ENCODE data around the gene CCL1.

CCL1 gene

GRCh38 chr17:34374457-34374856, 11.4 kb upstream of the CCL1 start:
- Mint-ChIP-seq H3K27ac (no peak overlapping the region), H3K27me3 (no peaks in the 10 kb centered on the region), H3K36me3 (peaks cover 0 to 2% of the 10 kb centered on the region in 2 donors), H3K4me3 (no peak overlapping the region), H3K9me3 (no peaks in the 10 kb centered on the region), H3K4me1 (peaks cover 40 to 49% of the 10 kb centered on the region in 2 donors)
- no peak for ATAC-seq (replicated peaks)
- no peak for DNase-seq

DNA sequence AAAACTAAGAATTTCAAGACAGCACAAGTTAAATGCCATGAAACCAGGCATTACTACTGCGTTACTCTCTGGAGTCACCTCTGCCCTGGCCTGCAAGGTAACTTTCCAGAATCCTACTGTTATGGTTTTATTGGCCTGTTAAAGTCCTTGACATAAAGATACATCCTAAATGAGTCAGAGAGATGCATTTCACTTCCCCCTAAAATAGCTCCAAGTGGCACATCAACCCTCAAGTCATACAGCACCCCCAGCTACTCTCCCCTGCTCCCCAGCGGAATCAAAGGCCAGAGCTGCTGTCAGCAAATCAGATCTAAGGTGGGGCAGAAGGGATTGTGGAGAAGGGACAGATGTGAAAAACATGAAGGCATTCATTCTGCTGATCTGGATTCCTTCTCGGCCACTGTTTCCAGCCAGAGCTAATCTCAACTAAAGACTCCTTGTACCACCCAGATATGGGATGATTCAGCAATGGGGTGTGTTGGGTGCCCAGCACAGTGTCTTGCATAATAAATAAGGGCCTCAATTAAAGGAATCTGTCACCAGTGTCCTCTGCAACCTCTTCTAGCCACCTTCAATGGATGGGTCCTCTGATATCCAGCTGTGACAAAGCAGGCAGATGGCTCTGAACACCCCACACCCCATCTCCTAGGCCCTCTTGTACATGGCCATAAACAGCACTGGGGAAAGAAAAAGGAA, 8.5 kb upstream of the CCL1 start:
- no peaks in the 10 kb centered on the region for H3K9me3 Mint-ChIP-seq
- peak; percentile 79 to 80 for ATAC-seq (replicated peaks)
- no peaks in the 10 kb centered on the region for H3K36me3 Mint-ChIP-seq
- peaks cover 19 to 33% of the 10 kb centered on the region in 2 donors for H3K4me1 Mint-ChIP-seq
- no peak for DNase-seq
- H3K4me3 Mint-ChIP-seq = no peak overlapping the region
- no peaks in the 10 kb centered on the region for H3K27me3 Mint-ChIP-seq
- peak overlapping the region; percentile 37 for H3K27ac Mint-ChIP-seq

DNA sequence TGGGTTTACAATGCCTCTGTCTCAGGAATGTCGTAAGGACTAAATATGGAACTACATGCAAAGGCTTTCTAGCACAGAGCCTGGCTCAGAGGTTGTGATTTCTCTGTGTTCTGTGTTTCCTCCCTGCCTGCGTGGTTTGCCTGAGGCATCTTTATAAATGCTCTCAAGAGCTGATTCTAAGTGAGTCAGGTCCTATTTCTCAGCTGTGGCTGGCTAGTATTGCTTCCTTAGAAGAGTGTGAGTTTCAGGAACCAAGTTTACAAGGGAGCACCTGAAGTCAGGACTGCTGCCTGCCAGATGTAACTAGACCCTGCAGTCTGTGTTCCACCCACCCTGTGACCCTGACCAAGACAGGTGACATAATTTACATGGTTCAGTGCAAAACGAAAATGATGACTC, 8.0 kb upstream of the CCL1 start:
- no peaks in the 10 kb centered on the region for H3K36me3 Mint-ChIP-seq
- peaks cover 19 to 33% of the 10 kb centered on the region in 2 donors for H3K4me1 Mint-ChIP-seq
- H3K27ac Mint-ChIP-seq = peak overlapping the region; percentile 90
- no peaks in the 10 kb centered on the region for H3K27me3 Mint-ChIP-seq
- H3K4me3 Mint-ChIP-seq = peak overlapping the region; percentile 53 to 62
- peak; percentile 83 to 88 for ATAC-seq (replicated peaks)
- no peak for DNase-seq
- H3K9me3 Mint-ChIP-seq = no peaks in the 10 kb centered on the region

GRCh38 chr17:34370376-34370996, 7.5 kb upstream of the CCL1 start:
- Mint-ChIP-seq H3K36me3 (no peaks in the 10 kb centered on the region), H3K4me3 (peak overlapping the region; percentile 53 to 62), H3K27ac (peak overlapping the region; percentile 90), H3K9me3 (no peaks in the 10 kb centered on the region), H3K27me3 (no peaks in the 10 kb centered on the region), H3K4me1 (peaks cover 20 to 36% of the 10 kb centered on the region in 2 donors)
- ATAC-seq (replicated peaks) (peak; percentile 1), DNase-seq (no peak)

- Mint-ChIP-seq H3K27ac (no peak overlapping the region), H3K27me3 (no peaks in the 10 kb centered on the region), H3K36me3 (no peaks in the 10 kb centered on the region), H3K9me3 (no peaks in the 10 kb centered on the region), H3K4me1 (peaks cover 27 to 41% of the 10 kb centered on the region in 2 donors), H3K4me3 (peak overlapping the region in 1 of 2 donors; percentile 20)
- ATAC-seq (replicated peaks) = no peak
- no peak for DNase-seq
These were observed 6.5 kb upstream of the CCL1 start for GRCh38 chr17:34369571-34369970.

GRCh38 chr17:34368946-34369500, 6.0 kb upstream of the CCL1 start:
- DNase-seq (no peak), ATAC-seq (replicated peaks) (no peak)
- H3K4me3 Mint-ChIP-seq = no peak overlapping the region
- peaks cover 33 to 44% of the 10 kb centered on the region in 2 donors for H3K4me1 Mint-ChIP-seq
- no peak overlapping the region for H3K27ac Mint-ChIP-seq
- H3K27me3 Mint-ChIP-seq = no peaks in the 10 kb centered on the region
- H3K9me3 Mint-ChIP-seq = no peaks in the 10 kb centered on the region
- no peaks in the 10 kb centered on the region for H3K36me3 Mint-ChIP-seq

GRCh38 chr17:34368196-34368945, 5.3 kb upstream of the CCL1 start:
- DNase-seq = no peak
- H3K4me1 Mint-ChIP-seq = peaks cover 39 to 44% of the 10 kb centered on the region in 2 donors
- no peaks in the 10 kb centered on the region for H3K36me3 Mint-ChIP-seq
- H3K4me3 Mint-ChIP-seq = no peak overlapping the region
- ATAC-seq (replicated peaks) = no peak
- no peaks in the 10 kb centered on the region for H3K27me3 Mint-ChIP-seq
- no peaks in the 10 kb centered on the region for H3K9me3 Mint-ChIP-seq
- H3K27ac Mint-ChIP-seq = no peak overlapping the region

DNA sequence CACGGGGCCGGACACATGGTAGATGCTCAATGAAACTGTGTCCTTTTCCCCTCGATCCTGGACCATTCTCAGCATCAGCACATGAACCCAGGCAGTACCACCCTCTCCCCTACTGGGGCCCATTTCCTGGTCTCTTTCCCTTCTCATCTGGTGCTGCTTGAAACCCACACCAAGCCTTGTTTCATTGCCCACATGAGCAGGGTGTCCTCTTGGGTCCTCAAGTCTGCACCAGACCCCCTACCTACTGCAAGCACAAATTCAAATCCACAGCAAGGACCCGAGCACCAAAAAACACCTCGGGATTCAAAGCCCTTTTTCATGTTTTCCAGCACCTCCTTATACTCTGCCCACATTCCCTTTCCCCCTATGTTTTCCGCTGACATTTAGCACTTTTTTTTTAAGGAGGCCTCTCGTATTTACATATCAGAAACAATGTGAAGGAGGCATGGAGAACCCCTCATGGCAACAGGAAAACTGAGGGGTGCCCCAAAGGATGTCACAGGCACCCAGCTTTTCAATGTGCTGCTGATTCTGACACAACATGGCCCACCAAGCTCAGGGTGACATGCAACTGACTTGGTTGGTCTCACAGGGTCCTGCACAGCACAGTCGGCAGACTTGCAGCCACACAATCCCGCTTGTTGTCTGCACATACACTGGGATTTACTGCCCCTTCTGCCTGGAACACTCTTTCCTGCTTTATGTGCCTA, 4.6 kb upstream of the CCL1 start:
- Mint-ChIP-seq H3K27ac (no peak overlapping the region), H3K4me1 (peaks cover 45 to 46% of the 10 kb centered on the region in 2 donors), H3K9me3 (no peaks in the 10 kb centered on the region), H3K27me3 (peaks cover 0 to under 1% of the 10 kb centered on the region in 2 donors), H3K36me3 (no peaks in the 10 kb centered on the region), H3K4me3 (no peak overlapping the region)
- DNase-seq = no peak
- ATAC-seq (replicated peaks) = no peak

GRCh38 chr17:34366529-34367107, 3.6 kb upstream of the CCL1 start:
- Mint-ChIP-seq H3K4me1 (peaks cover 47 to 55% of the 10 kb centered on the region in 2 donors), H3K27ac (no peak overlapping the region)

GRCh38 chr17:34366010-34366409, 3.0 kb upstream of the CCL1 start:
- Mint-ChIP-seq H3K36me3 (no peaks in the 10 kb centered on the region), H3K4me1 (peaks cover 45 to 61% of the 10 kb centered on the region in 2 donors), H3K27ac (no peak overlapping the region), H3K4me3 (no peak overlapping the region), H3K27me3 (peaks cover 5 to 6% of the 10 kb centered on the region in 2 donors), H3K9me3 (no peaks in the 10 kb centered on the region)
- DNase-seq (no peak), ATAC-seq (replicated peaks) (peak; percentile 11)

More at GRCh38 chr17:34366529-34367107, 3.6 kb upstream of the CCL1 start:
- no peak for ATAC-seq (replicated peaks)
- no peaks in the 10 kb centered on the region for H3K9me3 Mint-ChIP-seq
- DNase-seq = no peak
- no peak overlapping the region for H3K4me3 Mint-ChIP-seq
- H3K36me3 Mint-ChIP-seq = no peaks in the 10 kb centered on the region
- peaks cover 5 to 6% of the 10 kb centered on the region in 2 donors for H3K27me3 Mint-ChIP-seq

- peak overlapping the region; percentile 42 for H3K27ac Mint-ChIP-seq
- peak in 1 of 2 donors; percentile 12 for ATAC-seq (replicated peaks)
- H3K27me3 Mint-ChIP-seq = peaks cover 5 to 6% of the 10 kb centered on the region in 2 donors
- peak overlapping the region in 1 of 2 donors; percentile 2 for H3K4me3 Mint-ChIP-seq
- DNase-seq = no peak
- H3K36me3 Mint-ChIP-seq = no peaks in the 10 kb centered on the region
- no peaks in the 10 kb centered on the region for H3K9me3 Mint-ChIP-seq
- H3K4me1 Mint-ChIP-seq = peaks cover 42 to 68% of the 10 kb centered on the region in 2 donors
These were observed 2.3 kb upstream of the CCL1 start for GRCh38 chr17:34365340-34365739.

GRCh38 chr17:34364751-34365150, 1.7 kb upstream of the CCL1 start:
- Mint-ChIP-seq H3K9me3 (no peaks in the 10 kb centered on the region), H3K36me3 (no peaks in the 10 kb centered on the region), H3K27me3 (peaks cover 5 to 6% of the 10 kb centered on the region in 2 donors), H3K4me3 (no peak overlapping the region), H3K27ac (no peak overlapping the region), H3K4me1 (peaks cover 45 to 72% of the 10 kb centered on the region in 2 donors)
- ATAC-seq (replicated peaks) = peak; percentile 33 to 38
- DNase-seq = no peak

DNA sequence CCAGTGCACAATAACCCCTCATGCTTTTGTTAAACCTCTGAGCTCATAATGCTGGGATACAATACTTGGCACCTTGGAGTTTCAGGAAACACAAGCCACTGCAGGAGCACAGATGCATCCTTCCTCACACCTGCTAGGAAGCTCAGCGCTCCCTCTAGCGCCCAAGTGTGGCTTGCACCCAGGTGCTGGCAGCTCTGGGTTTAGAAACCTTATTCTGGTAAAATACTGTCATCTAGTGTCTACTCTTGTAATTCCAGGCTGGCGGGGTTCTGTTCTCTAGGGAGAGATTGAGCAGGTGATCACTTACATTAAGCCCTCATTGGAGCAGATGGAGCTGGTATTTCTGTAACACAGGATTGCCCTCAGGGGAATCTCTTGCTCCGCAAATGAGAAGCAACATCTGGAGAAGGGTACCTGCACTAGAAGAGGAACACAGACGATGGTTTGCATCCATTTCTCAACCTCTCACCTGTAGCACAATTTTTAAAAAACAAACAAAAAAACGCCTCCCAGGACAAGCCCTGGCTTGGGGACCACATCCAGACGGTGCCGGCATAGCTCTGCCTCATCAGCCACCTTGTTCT, 1.5 kb downstream of the CCL1 start:
- Mint-ChIP-seq H3K36me3 (no peaks in the 10 kb centered on the region), H3K9me3 (no peaks in the 10 kb centered on the region), H3K4me1 (peaks cover 44 to 65% of the 10 kb centered on the region in 2 donors), H3K27ac (peak overlapping the region; percentile 26), H3K4me3 (no peak overlapping the region), H3K27me3 (peaks cover 6 to 7% of the 10 kb centered on the region in 2 donors)
- ATAC-seq (replicated peaks) (peak; percentile 84), DNase-seq (peak; percentile 81)

Data from stimulated activated naive B cell treated with anti-CD40 and anti-IgM and Interleukin-4, amounts not matched to agents 10 μg/mL and 1 μg/mL and 100 μg/mL, for 72 hours (primary cell).